HG03064 (cell line): Measurements from ENCODE around the gene FKBP1A.

ENCODE experiments used
- ATAC-seq: cut with Tn5 transposase; IDR thresholded peaks from one replicate; pipeline ENCODE4 v1.9.1; 2021; ENCODE audit warnings: low read depth; ENCODE audit not compliant: unreplicated experiment

The FKBP1A gene

DNA sequence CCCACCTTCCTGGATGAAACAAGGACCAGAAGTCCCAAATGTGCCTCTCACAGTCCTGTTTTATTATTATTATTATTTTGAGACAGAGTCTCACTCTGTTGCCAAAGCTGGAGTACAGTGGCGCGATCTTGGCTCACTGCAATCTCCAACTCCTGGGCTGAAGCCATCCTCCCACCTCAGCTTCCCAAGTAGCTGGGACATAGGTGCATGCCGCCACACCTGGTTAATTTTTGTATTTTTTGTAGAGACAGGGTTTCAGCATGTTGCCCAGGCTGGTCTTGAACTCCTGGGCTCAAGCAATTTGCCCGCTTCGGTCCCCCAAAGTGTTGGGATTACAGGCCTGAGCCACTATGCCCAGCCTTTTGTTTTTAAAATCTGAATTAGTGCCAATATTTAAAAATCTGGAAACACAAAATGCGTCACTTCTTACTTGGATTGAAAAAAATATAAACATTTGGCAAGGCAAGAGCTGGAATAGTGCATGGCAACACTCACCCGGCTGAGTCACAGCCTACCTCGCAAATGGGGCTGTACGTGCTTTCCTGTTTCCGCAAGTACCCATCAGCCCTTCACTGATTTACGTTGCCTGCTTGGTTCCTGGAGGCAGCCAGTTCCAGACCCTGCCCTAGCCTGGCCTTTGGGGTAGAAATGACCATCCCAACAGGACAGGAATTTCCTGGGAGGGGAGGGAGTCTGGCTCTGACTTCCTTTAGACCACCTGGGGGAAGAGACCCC is 70.2 kb downstream of the FKBP1A start:
- no peak for ATAC-seq

DNA sequence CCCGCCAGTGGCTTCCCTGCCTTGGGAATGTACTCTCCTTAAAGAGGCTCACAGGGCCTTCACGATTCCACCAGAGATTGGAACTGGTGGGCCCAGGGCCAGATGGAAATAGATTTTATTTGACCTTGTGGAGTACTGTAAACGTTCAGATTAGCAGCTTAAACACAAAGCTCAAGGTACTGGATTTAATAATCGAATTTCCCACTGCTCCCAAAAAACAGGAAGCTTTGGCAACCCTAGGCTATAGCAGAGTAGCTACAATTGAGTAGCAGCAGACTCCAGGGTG is 71.3 kb downstream of the FKBP1A start:
- no peak for ATAC-seq

DNA sequence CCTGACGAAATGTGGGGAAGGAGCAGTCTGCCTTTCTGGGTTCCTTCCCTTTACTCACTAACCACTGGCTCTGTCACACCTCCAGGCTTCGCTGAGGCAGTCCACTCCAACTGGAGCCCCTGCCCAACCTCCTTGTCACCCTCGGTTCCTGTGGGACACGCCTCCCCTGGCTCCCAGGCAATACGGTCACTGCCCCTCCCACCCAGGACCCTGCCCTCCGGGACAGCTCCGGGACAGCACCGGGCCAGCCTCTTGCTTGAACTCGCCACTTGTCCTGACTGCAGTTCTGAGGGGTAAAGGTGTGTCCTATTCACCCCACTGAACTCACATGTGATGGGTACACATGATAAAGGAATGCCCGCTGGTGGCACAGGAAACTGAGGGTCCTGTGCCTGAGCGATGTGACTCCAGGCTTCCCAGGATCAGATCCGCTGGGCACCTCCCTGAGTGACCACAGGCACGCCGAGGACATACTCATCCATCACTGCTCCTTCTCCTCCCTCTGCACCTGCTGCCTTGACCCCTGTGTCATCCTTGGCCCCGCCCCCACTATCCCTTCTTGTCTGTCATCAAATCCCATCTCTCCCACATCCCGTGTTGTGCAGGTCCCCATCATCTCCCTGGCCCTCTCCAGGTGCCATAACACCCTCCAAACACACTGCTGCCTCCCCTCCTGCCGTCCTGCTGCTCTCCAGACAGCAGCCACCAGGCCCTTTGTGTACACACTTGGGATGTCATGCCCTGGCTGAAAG is 71.8 kb downstream of the FKBP1A start:
- no peak for ATAC-seq

GRCh38 chr20:1320016-1320415 is 72.8 kb downstream of the FKBP1A start:
- no peak for ATAC-seq

- ATAC-seq, result no peak
Observed at GRCh38 chr20:1319462-1319861, 73.4 kb downstream of the FKBP1A start.

- ATAC-seq, result no peak
Observed at GRCh38 chr20:1319051-1319450, 73.8 kb downstream of the FKBP1A start.
